H9 (cell line): ENCODE measurements around the gene NANOG. TPM values are rescaled to one million over a fixed set of nuclear protein-coding genes. Genes with fewer than 3 reads are reported as not detected.
"Not testable (repeated sequence)": the region's sequence is repeated elsewhere in the genome, so short reads cannot be mapped to it uniquely, and the experiment has no call there.

Source experiments
- DNase-seq: peaks from one replicate; pipeline ENCODE4 v3.0.0-alpha.2; 2017
- H2AFZ ChIP-seq: one replicate; pipeline ENCODE4 v1.6.1; 2013; ENCODE audit warnings: mild to moderate bottlenecking, low read length, control low read depth, moderate library complexity
- H2AK5ac ChIP-seq: 2 replicates; pipeline ENCODE4 v1.6.1; 2013; ENCODE audit warnings: low read length, control low read depth, mixed read lengths; ENCODE audit not compliant: insufficient read length
- H2BK120ac ChIP-seq: one replicate; pipeline ENCODE4 v1.6.1; 2013; ENCODE audit warnings: low read depth, mild to moderate bottlenecking, low read length, control low read depth, inconsistent platforms; ENCODE audit not compliant: poor library complexity, severe bottlenecking
- H2BK12ac ChIP-seq: 2 replicates; pipeline ENCODE4 v1.6.1; 2013; ENCODE audit warnings: low read length, control low read depth, mixed read lengths, low read depth; ENCODE audit not compliant: insufficient read length
- H2BK15ac ChIP-seq: 2 replicates; pipeline ENCODE4 v1.6.1; 2013; ENCODE audit warnings: low read depth, low read length, control low read depth
- H2BK20ac ChIP-seq: one replicate; pipeline ENCODE4 v1.6.1; 2013; ENCODE audit warnings: low read depth, mild to moderate bottlenecking, low read length, control low read depth, inconsistent platforms; ENCODE audit not compliant: poor library complexity, severe bottlenecking
- H2BK5ac ChIP-seq: 2 replicates; pipeline ENCODE4 v1.6.1; 2013; ENCODE audit warnings: low read length, control low read depth, mixed read lengths; ENCODE audit not compliant: insufficient read length
- H3K14ac ChIP-seq: 2 replicates; pipeline ENCODE4 v1.6.1; 2013; ENCODE audit warnings: low read length, control low read depth; ENCODE audit not compliant: insufficient read depth
- H3K18ac ChIP-seq: 2 replicates; pipeline ENCODE4 v1.6.1; 2013; ENCODE audit warnings: low read depth, mild to moderate bottlenecking, mixed read lengths, low read length, control low read depth; ENCODE audit not compliant: insufficient read length
- H3K23ac ChIP-seq: 2 replicates; pipeline ENCODE4 v1.6.1; 2013; ENCODE audit warnings: low read length, control low read depth, mixed read lengths, low read depth; ENCODE audit not compliant: insufficient read length
- H3K23me2 ChIP-seq: 2 replicates; pipeline ENCODE4 v1.6.1; 2013; ENCODE audit warnings: low read depth, mild to moderate bottlenecking, mixed read lengths, low read length, control low read depth; ENCODE audit not compliant: insufficient read length, poor library complexity, severe bottlenecking
- H3K27ac ChIP-seq: 2 replicates; pipeline ENCODE4 v1.5.1; 2013; ENCODE audit warnings: low read length, control low read depth, mixed read lengths, low read depth; ENCODE audit not compliant: insufficient read length
- H3K27me3 ChIP-seq: 2 replicates; pipeline ENCODE4 v1.6.1; 2013; ENCODE audit warnings: low read length, control low read depth, inconsistent platforms; ENCODE audit not compliant: insufficient read depth
- H3K4ac ChIP-seq: 2 replicates; pipeline ENCODE4 v1.6.1; 2013; ENCODE audit warnings: low read depth, mild to moderate bottlenecking, control low read depth, inconsistent platforms, low read length, moderate library complexity
- H3K4me1 ChIP-seq: 2 replicates; pipeline ENCODE4 v1.6.1; 2013; ENCODE audit warnings: low read length, control low read depth, inconsistent platforms; ENCODE audit not compliant: insufficient read depth
- H3K4me2 ChIP-seq: 2 replicates; pipeline ENCODE4 v1.6.1; 2013; ENCODE audit warnings: low read length, control low read depth, mixed read lengths; ENCODE audit not compliant: insufficient read length, insufficient read depth
- H3K56ac ChIP-seq: 2 replicates; pipeline ENCODE4 v1.6.1; 2013; ENCODE audit warnings: low read depth, mild to moderate bottlenecking, mixed read lengths, low read length, control low read depth; ENCODE audit not compliant: insufficient read length
- H3K79me1 ChIP-seq: 2 replicates; pipeline ENCODE4 v1.6.1; 2013; ENCODE audit warnings: low read depth, mild to moderate bottlenecking, moderate library complexity, low read length, control low read depth, inconsistent platforms; ENCODE audit not compliant: insufficient read depth, poor library complexity, severe bottlenecking
- H3K79me2 ChIP-seq: 2 replicates; pipeline ENCODE4 v1.6.1; 2013; ENCODE audit warnings: low read length, control low read depth, inconsistent platforms; ENCODE audit not compliant: insufficient read depth
- H3K9ac ChIP-seq: 2 replicates; pipeline ENCODE4 v1.6.1; 2013; ENCODE audit warnings: low read length, control low read depth, mixed read lengths; ENCODE audit not compliant: insufficient read length; ENCODE audit errors: extremely low read depth
- H3K9me3 ChIP-seq: one replicate; pipeline ENCODE4 v1.6.1; 2013; ENCODE audit warnings: low read depth, low read length, inconsistent platforms; ENCODE audit not compliant: control insufficient read depth
- H3T11ph ChIP-seq: one replicate; pipeline ENCODE4 v1.6.1; 2013; ENCODE audit warnings: mild to moderate bottlenecking, low read length, control low read depth, inconsistent platforms
- H4K20me1 ChIP-seq: one replicate; pipeline ENCODE4 v1.6.1; 2013; ENCODE audit not compliant: control insufficient read depth, insufficient read length, insufficient read depth
- H4K5ac ChIP-seq: 2 replicates; pipeline ENCODE4 v1.6.1; 2013; ENCODE audit warnings: low read depth, mild to moderate bottlenecking, mixed read lengths, low read length, control low read depth; ENCODE audit not compliant: insufficient read length
- H4K8ac ChIP-seq: replicated peaks from 2 replicates; pipeline ENCODE4 v1.6.1; 2013; ENCODE audit warnings: low read length, control low read depth, mixed read lengths, low read depth; ENCODE audit not compliant: insufficient read length
- H4K91ac ChIP-seq: 2 replicates; pipeline ENCODE4 v1.6.1; 2013; ENCODE audit warnings: low read depth, mild to moderate bottlenecking, moderate library complexity, mixed read lengths, low read length, control low read depth; ENCODE audit not compliant: insufficient read length
- H3K27ac Mint-ChIP-seq, 3 experiments: 2 replicates in 2 of 3; 3 replicates in 1 of 3; pipeline ENCODE4 v1.8.0; 2020 to 2021; ENCODE audit warnings: mixed read lengths in 3 of 3, mild to moderate bottlenecking in 1 of 3, moderate library complexity in 1 of 3
- H3K27me3 Mint-ChIP-seq: 2 replicates; pipeline ENCODE4 v1.8.0; 2021; ENCODE audit warnings: low read depth, mild to moderate bottlenecking, moderate library complexity, mixed read lengths
- H3K36me3 Mint-ChIP-seq, 3 experiments: 2 replicates in 2 of 3; 3 replicates in 1 of 3; pipeline ENCODE4 v1.8.0; 2020 to 2021; ENCODE audit warnings: low read depth in 3 of 3, mixed read lengths in 3 of 3; ENCODE audit not compliant: insufficient read depth in 1 of 3
- H3K4me1 Mint-ChIP-seq, 2 experiments: 2 replicates each; pipeline ENCODE4 v1.8.0; 2020; ENCODE audit warnings: mixed read lengths in 2 of 2
- H3K4me3 Mint-ChIP-seq, 2 experiments: 2 replicates in 1 of 2; 3 replicates in 1 of 2; pipeline ENCODE4 v1.8.0; 2020 to 2021; ENCODE audit warnings: mild to moderate bottlenecking in 2 of 2, mixed read lengths in 2 of 2, moderate library complexity in 1 of 2
- H3K9me3 Mint-ChIP-seq, 2 experiments: 2 replicates in 1 of 2; 3 replicates in 1 of 2; pipeline ENCODE4 v1.8.0; 2020; ENCODE audit warnings: mild to moderate bottlenecking in 2 of 2, mixed read lengths in 2 of 2, moderate library complexity in 1 of 2
- whole genome bisulfite sequencing: extraction: QIAGEN DNeasy Blood & Tissue Kit; methylation state at CpG from one replicate; pipeline ENCODE4 v1.1.7; 2013; ENCODE audit warnings: missing lambda C conversion rate, low lambda C conversion rate, mixed read lengths; ENCODE audit not compliant: insufficient read length; ENCODE audit errors: extremely low coverage; 5-methylcytosine and 5-hydroxymethylcytosine counted together
- total RNA-seq: library from RNA; stranded (reverse); gene quantifications from 2 replicates; pipeline ENCODE4 v1.2.1, GENCODE V29; 2021

NANOG gene
- total RNA-seq, 1 experiment from 2014 or later = 199 TPM

DNA sequence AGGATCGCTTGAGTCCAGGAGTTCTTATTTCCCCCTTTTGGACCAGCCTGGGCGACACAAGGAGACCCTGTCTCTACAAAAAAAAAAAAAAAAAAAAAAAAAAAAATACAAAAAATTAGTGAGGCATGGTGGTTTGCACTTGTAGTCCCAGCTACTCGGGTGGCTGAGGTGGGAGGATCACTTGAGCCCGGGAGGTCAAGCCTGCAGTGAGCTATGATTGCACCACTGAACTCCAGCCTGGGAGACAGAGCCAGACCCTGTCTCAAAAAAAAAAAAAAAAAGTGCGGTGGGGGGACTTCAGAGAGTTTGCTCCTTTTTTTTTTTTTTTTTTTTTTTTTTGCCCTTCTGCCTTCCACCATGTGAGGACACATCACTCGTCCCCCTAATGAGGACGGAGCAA lies 50.6 kb downstream of the NANOG start:
- not testable (repeated sequence) for H4K5ac ChIP-seq, H2AFZ ChIP-seq, H3K4me1 ChIP-seq, H3K18ac ChIP-seq, H3K27me3 ChIP-seq, H3K9me3 Mint-ChIP-seq, H3K23me2 ChIP-seq, H3K4me2 ChIP-seq, H4K20me1 ChIP-seq, H2BK120ac ChIP-seq, H4K8ac ChIP-seq, H3T11ph ChIP-seq, H3K56ac ChIP-seq, H3K4me3 Mint-ChIP-seq, H3K27ac Mint-ChIP-seq, H3K79me1 ChIP-seq, H3K9me3 ChIP-seq, H2AK5ac ChIP-seq, H3K27ac ChIP-seq, H2BK12ac ChIP-seq, H3K23ac ChIP-seq, H2BK5ac ChIP-seq, H4K91ac ChIP-seq, H3K4ac ChIP-seq, DNase-seq, H3K9ac ChIP-seq, H3K14ac ChIP-seq, H2BK15ac ChIP-seq, H3K79me2 ChIP-seq, H3K27me3 Mint-ChIP-seq, H2BK20ac ChIP-seq, H3K36me3 Mint-ChIP-seq
- no CpG with 5 or more reads among the region's 7 CpGs for WGBS
- H3K4me1 Mint-ChIP-seq = peaks cover 22 to 23% of the 10 kb centered on the region in 2 experiments

DNA sequence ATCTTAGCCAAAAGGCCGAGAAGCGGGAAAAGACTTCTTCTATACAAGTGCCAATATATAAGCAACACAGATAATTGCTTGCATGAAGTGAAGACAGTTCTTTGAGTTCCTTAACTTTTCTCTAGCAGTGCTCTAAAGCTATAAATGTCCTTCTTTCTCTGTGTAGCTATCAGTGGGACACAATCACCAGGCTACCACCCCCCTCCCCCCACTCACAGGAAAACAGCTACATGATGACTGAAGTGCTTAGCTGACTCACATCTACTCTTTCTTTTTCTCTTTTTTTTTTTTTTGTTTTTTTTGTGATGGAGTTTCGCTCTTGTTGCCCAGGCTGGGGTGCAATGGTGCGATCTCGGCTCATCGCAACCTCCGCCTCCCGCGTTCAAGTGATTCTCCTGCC lies 53.2 kb downstream of the NANOG start:
- H3K4ac ChIP-seq, H3K4me2 ChIP-seq, DNase-seq, H3K79me2 ChIP-seq, H2BK120ac ChIP-seq, H3K56ac ChIP-seq, H3T11ph ChIP-seq, H2AFZ ChIP-seq, H3K27ac ChIP-seq, H2BK12ac ChIP-seq, H3K79me1 ChIP-seq, H3K27me3 Mint-ChIP-seq, H4K8ac ChIP-seq, H3K9me3 ChIP-seq, H3K9me3 Mint-ChIP-seq, H2BK5ac ChIP-seq, H3K27me3 ChIP-seq, H4K5ac ChIP-seq, H2BK20ac ChIP-seq, H3K9ac ChIP-seq, H3K36me3 Mint-ChIP-seq, H3K18ac ChIP-seq, H4K91ac ChIP-seq, H2AK5ac ChIP-seq, H3K27ac Mint-ChIP-seq, H3K4me3 Mint-ChIP-seq, H2BK15ac ChIP-seq, H3K23ac ChIP-seq, H3K23me2 ChIP-seq, H3K14ac ChIP-seq, H4K20me1 ChIP-seq, H3K4me1 ChIP-seq: not testable (repeated sequence)
- no CpG with 5 or more reads among the region's 9 CpGs for WGBS
- peaks cover 33 to 35% of the 10 kb centered on the region in 2 experiments for H3K4me1 Mint-ChIP-seq
